WTC11 (cell line): ENCODE measurements around the gene FSD1. TPM values are rescaled to one million over a fixed set of nuclear protein-coding genes. Genes with fewer than 3 reads are reported as not detected.

Source experiments
- ATAC-seq: fragments of 200-7000 bp; cut with Tn5 transposase; 2 replicates; pipeline ENCODE4 v1.10.0; 2021; ENCODE audit warnings: mild to moderate bottlenecking, moderate library complexity
- CTCF ChIA-PET: fragments of 300-600 bp; sonication (Branson Sonifier 250); formaldehyde crosslinking; loops from one replicate; lab custom pipeline; 2021; ENCODE audit warnings: antibody characterized with exemption; lab: Charles Lee
- POLR2A ChIA-PET: fragments of 350-600 bp; sonication (Branson Sonifier 250); formaldehyde crosslinking; loops from one replicate; lab custom pipeline; 2021; ENCODE audit warnings: antibody characterized with exemption; lab: Charles Lee
- DNase-seq: peaks from one replicate; pipeline ENCODE4 v3.0.0; 2021; ENCODE audit warnings: low spot score
- H3K27ac Mint-ChIP-seq: 2 replicates; pipeline ENCODE4 v1.8.0; 2021; ENCODE audit warnings: mixed read lengths
- H3K27me3 Mint-ChIP-seq: 2 replicates; pipeline ENCODE4 v1.8.0; 2021; ENCODE audit warnings: low read depth, mild to moderate bottlenecking, moderate library complexity, mixed read lengths
- H3K36me3 Mint-ChIP-seq: 2 replicates; pipeline ENCODE4 v1.8.0; 2021; ENCODE audit warnings: mixed read lengths
- H3K4me1 Mint-ChIP-seq: 2 replicates; pipeline ENCODE4 v1.8.0; 2022; ENCODE audit warnings: mixed read lengths
- H3K4me3 Mint-ChIP-seq: 2 replicates; pipeline ENCODE4 v1.8.0; 2021; ENCODE audit warnings: mild to moderate bottlenecking, moderate library complexity, mixed read lengths
- H3K9me3 Mint-ChIP-seq: 2 replicates; pipeline ENCODE4 v1.8.0; 2021; ENCODE audit warnings: mixed read lengths
- AR ChIP-seq: fragments of 250-450 bp; sonication (Bioruptor Pico); IDR thresholded peaks from 2 replicates; pipeline ENCODE4 v1.9.0; 2021; ENCODE audit warnings: mild to moderate bottlenecking
- ARID4B ChIP-seq: sonication (generic); formaldehyde crosslinking; IDR thresholded peaks from 2 replicates; pipeline ENCODE4 v1.8.0; 2023; ENCODE audit warnings: missing genetic modification reagents, mild to moderate bottlenecking, borderline replicate concordance
- E2F1 ChIP-seq: sonication (generic); formaldehyde crosslinking; IDR thresholded peaks from 2 replicates; pipeline ENCODE4 v1.8.0; 2022; ENCODE audit warnings: mild to moderate bottlenecking, missing genetic modification reagents
- EMX1 ChIP-seq: fragments of 250-450 bp; sonication (Bioruptor Pico); IDR thresholded peaks from 2 replicates; pipeline ENCODE4 v1.8.0; 2021; ENCODE audit warnings: mild to moderate bottlenecking
- JAZF1 ChIP-seq: fragments of 250-450 bp; sonication (Bioruptor Pico); IDR thresholded peaks from 2 replicates; pipeline ENCODE4 v1.9.0; 2021; ENCODE audit warnings: moderate library complexity, mild to moderate bottlenecking, inconsistent platforms
- KAT7 ChIP-seq: sonication (generic); formaldehyde crosslinking; IDR thresholded peaks from 2 replicates; pipeline ENCODE4 v1.8.1; 2023; ENCODE audit warnings: missing genetic modification reagents, mild to moderate bottlenecking, borderline replicate concordance
- NFYB ChIP-seq: sonication (generic); formaldehyde crosslinking; conservative IDR thresholded peaks from 2 replicates; pipeline ENCODE4 v1.8.0; 2022; ENCODE audit warnings: low read depth, missing genetic modification reagents
- PREB ChIP-seq: sonication (generic); formaldehyde crosslinking; IDR thresholded peaks from 2 replicates; pipeline ENCODE4 v1.8.1; 2022; ENCODE audit warnings: mild to moderate bottlenecking, missing genetic modification reagents, moderate library complexity, borderline replicate concordance
- SMAD3 ChIP-seq: sonication (generic); formaldehyde crosslinking; IDR thresholded peaks from 2 replicates; pipeline ENCODE4 v1.8.0; 2022; ENCODE audit warnings: missing genetic modification reagents, mild to moderate bottlenecking, borderline replicate concordance
- STAT6 ChIP-seq: sonication (generic); formaldehyde crosslinking; conservative IDR thresholded peaks from 2 replicates; pipeline ENCODE4 v1.8.1; 2023; ENCODE audit warnings: mild to moderate bottlenecking, low read depth, missing genetic modification reagents, moderate library complexity
- ZNF138 ChIP-seq: sonication (generic); formaldehyde crosslinking; conservative IDR thresholded peaks from 2 replicates; pipeline ENCODE4 v1.8.1; 2022; ENCODE audit warnings: mild to moderate bottlenecking, moderate library complexity, missing genetic modification reagents
- ZNF263 ChIP-seq: sonication (generic); formaldehyde crosslinking; IDR thresholded peaks from 2 replicates; pipeline ENCODE4 v1.8.1; 2022; ENCODE audit warnings: low read depth, mild to moderate bottlenecking, moderate library complexity, missing genetic modification reagents
- ZNF317 ChIP-seq: sonication (generic); formaldehyde crosslinking; IDR thresholded peaks from 2 replicates; pipeline ENCODE4 v1.8.1; 2023; ENCODE audit warnings: low read depth, mild to moderate bottlenecking, moderate library complexity, missing genetic modification reagents, borderline replicate concordance
- ZNF396 ChIP-seq: fragments of 250-450 bp; sonication (Bioruptor Pico); IDR thresholded peaks from 2 replicates; pipeline ENCODE4 v1.8.0; 2021; ENCODE audit warnings: mild to moderate bottlenecking, moderate library complexity, borderline replicate concordance
- ZNF671 ChIP-seq: fragments of 250-450 bp; sonication (Bioruptor Pico); IDR thresholded peaks from 2 replicates; pipeline ENCODE4 v1.8.0; 2021; ENCODE audit warnings: mild to moderate bottlenecking
- total RNA-seq: library from RNA; stranded (reverse); gene quantifications from 3 replicates; pipeline ENCODE4 v1.2.3, GENCODE V29; 2021

The FSD1 gene
- total RNA-seq, 1 experiment from 2014 or later: 61.3 TPM

- ATAC-seq (no peak), DNase-seq (no peak)
- CTCF ChIA-PET: interaction anchor here (0.6 to 5.9 kb wide), 5 partner anchors 10 to 95 kb away, joined by 3 to 46 read pairs (median 4); partner anchors contain the start of genes STAP2 and YJU2
- POLR2A ChIA-PET: no interaction called here
- Mint-ChIP-seq H3K27me3 (no peaks in the 10 kb centered on the region), H3K4me1 (no peaks in the 10 kb centered on the region), H3K9me3 (peaks cover 13% of the 10 kb centered on the region), H3K4me3 (no peak overlapping the region), H3K27ac (no peak overlapping the region), H3K36me3 (peaks cover 57% of the 10 kb centered on the region)
- no peak for TF ChIP-seq E2F1 (CRISPR knock-in tag)
- TF ChIP-seq JAZF1 (CRISPR knock-in tag): no peak
- no peak for TF ChIP-seq ZNF396 (CRISPR knock-in tag)
- TF ChIP-seq ZNF263: no peak
- TF ChIP-seq NFYB (CRISPR knock-in tag): no peak
- no peak for TF ChIP-seq STAT6
- no peak for TF ChIP-seq KAT7 (CRISPR knock-in tag)
- TF ChIP-seq ZNF671 (CRISPR knock-in tag): no peak
- TF ChIP-seq ZNF317 (CRISPR knock-in tag): no peak
- TF ChIP-seq SMAD3 (CRISPR knock-in tag): no peak
- TF ChIP-seq PREB (CRISPR knock-in tag): no peak
- TF ChIP-seq AR (CRISPR knock-in tag): no peak
- TF ChIP-seq ARID4B (CRISPR knock-in tag): no peak
- no peak for TF ChIP-seq EMX1
- no peak for TF ChIP-seq ZNF138 (CRISPR knock-in tag)
These were observed 47.4 kb upstream of the FSD1 start for GRCh38 chr19:4257025-4257424.
